ENCODE results near the gene GLCCI1.

Gene GLCCI1

DNA sequence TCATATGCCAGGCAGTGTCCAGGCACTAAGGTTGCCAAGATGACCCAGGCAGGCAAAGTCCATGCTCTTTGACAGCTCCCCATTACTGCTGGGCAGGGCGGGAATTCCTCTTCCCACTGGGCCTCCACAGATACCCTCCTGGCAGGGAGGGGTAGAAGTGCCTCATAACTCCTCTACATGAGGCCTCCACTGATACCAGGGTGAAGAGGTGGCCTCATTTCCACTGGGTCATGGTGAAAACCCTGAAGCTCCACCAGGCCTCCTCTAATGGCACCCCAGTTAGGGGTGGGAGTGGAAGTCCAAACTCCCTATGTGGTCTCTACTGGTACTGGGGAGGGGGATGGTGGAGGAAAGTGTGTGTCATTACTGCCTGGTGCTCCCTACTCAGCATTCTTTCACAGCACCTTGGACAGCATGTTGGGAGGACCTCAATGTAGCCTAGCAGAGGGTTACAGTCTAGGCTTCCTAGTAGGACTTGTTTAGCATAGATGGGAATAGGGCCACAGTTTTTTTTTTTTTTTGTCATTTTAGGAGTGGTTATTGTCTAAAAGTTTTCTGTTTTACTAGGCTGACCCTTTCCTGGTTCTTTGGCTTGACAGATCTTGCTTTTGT lies 34.6 kb upstream of the GLCCI1 start:
- H3K4me3 ChIP-seq (ENCODE audit: low read depth, low read length), result no peak overlapping the region
- no peak for TF ChIP-seq MYC (IDR thresholded peaks at IDR 0.05; ENCODE audit: low read depth, low read length)
- TF ChIP-seq, protein P1, sequence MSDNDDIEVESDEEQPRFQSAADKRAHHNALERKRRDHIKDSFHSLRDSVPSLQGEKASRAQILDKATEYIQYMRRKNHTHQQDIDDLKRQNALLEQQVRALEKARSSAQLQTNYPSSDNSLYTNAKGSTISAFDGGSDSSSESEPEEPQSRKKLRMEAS (IDR thresholded peaks at IDR 0.05; ENCODE audit: low read depth, low read length), result no peak
- TF ChIP-seq, protein P2, sequence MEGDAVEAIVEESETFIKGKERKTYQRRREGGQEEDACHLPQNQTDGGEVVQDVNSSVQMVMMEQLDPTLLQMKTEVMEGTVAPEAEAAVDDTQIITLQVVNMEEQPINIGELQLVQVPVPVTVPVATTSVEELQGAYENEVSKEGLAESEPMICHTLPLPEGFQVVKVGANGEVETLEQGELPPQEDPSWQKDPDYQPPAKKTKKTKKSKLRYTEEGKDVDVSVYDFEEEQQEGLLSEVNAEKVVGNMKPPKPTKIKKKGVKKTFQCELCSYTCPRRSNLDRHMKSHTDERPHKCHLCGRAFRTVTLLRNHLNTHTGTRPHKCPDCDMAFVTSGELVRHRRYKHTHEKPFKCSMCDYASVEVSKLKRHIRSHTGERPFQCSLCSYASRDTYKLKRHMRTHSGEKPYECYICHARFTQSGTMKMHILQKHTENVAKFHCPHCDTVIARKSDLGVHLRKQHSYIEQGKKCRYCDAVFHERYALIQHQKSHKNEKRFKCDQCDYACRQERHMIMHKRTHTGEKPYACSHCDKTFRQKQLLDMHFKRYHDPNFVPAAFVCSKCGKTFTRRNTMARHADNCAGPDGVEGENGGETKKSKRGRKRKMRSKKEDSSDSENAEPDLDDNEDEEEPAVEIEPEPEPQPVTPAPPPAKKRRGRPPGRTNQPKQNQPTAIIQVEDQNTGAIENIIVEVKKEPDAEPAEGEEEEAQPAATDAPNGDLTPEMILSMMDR (IDR thresholded peaks at IDR 0.05; ENCODE audit: low read depth, low read length), result no peak
- no peak for TF ChIP-seq POLR2A (IDR thresholded peaks at IDR 0.05; ENCODE audit: extremely low read depth, insufficient read length)
- DNase-seq (ENCODE audit: low read depth), result no peak

DNA sequence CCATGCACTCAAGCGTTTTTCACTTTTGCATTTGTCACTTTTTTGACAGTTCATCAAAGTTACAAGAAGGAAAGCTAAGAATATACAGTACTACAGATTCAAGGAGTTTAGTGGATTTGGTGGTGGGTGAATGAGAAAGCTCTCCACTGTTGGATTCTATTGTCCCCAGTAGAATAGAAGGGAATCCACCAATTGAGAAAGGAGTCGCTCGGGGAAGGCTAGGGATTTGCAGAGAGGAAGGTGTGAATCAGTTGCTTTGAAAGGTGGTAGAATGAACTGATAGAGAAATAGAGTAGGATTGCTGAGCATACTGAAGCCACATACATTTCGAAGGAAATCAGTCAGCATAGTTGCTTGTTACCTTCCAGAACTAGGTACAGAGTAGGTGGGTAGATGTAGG lies 33.7 kb upstream of the GLCCI1 start:
- no peak overlapping the region for H3K4me3 ChIP-seq (ENCODE audit: low read depth, low read length)
- DNase-seq (ENCODE audit: low read depth), result no peak
- TF ChIP-seq MYC (IDR thresholded peaks at IDR 0.05; ENCODE audit: low read depth, low read length), result no peak

DNA sequence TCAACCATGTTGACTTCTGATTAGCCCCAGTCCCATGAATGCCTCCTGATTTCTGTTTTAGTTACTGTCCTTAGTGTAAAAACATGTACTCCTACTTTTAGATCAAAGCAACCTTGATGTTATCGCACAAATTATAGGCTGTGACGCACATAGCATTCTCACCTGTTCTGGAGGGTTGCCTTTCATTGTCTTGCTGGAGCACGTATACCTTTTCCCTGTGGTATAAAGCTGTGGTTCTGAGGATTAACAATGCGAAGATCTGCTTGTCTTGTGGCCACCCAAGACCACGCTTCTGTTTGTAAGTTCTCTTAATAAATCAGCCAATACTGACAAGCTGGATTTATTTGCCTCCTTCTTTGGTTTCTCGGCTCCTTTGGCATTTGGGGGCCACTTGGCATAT lies 30.1 kb upstream of the GLCCI1 start:
- no peak for DNase-seq (ENCODE audit: low read depth)
- no peak overlapping the region for H3K4me3 ChIP-seq (ENCODE audit: low read depth, low read length)
- TF ChIP-seq, protein P2 (IDR thresholded peaks at IDR 0.05; ENCODE audit: low read depth, low read length), result no peak
- TF ChIP-seq POLR2A (IDR thresholded peaks at IDR 0.05; ENCODE audit: extremely low read depth, insufficient read length) (no peak), MYC (IDR thresholded peaks at IDR 0.05; ENCODE audit: low read depth, low read length) (no peak)
- TF ChIP-seq, protein P1 (IDR thresholded peaks at IDR 0.05; ENCODE audit: low read depth, low read length), result no peak

DNA sequence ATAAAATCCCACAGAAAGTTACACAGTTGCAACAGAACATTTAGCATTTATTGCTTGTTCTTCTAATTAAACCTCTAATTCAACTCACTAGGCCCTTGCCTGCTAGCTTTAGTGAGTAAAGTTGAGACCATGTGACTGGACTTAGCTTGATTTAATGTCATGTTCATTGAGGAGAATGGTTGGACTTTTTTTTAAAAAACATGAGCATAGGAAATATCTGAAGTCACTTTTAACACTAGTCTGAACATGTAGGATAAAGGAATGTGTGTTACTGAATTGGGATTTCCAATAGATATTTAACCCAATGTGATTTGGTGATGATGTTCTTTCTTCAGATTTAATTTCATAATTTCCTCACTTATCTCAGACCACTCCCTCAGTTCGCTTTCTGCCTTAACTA lies 24.6 kb upstream of the GLCCI1 start:
- no peak for DNase-seq (ENCODE audit: low read depth)
- TF ChIP-seq, protein P1 (IDR thresholded peaks at IDR 0.05; ENCODE audit: low read depth, low read length), result no peak
- TF ChIP-seq POLR2A (IDR thresholded peaks at IDR 0.05; ENCODE audit: extremely low read depth, insufficient read length) (no peak), MYC (IDR thresholded peaks at IDR 0.05; ENCODE audit: low read depth, low read length) (no peak)
- TF ChIP-seq, protein P2 (IDR thresholded peaks at IDR 0.05; ENCODE audit: low read depth, low read length), result no peak
- H3K4me3 ChIP-seq (ENCODE audit: low read depth, low read length), result no peak overlapping the region

DNA sequence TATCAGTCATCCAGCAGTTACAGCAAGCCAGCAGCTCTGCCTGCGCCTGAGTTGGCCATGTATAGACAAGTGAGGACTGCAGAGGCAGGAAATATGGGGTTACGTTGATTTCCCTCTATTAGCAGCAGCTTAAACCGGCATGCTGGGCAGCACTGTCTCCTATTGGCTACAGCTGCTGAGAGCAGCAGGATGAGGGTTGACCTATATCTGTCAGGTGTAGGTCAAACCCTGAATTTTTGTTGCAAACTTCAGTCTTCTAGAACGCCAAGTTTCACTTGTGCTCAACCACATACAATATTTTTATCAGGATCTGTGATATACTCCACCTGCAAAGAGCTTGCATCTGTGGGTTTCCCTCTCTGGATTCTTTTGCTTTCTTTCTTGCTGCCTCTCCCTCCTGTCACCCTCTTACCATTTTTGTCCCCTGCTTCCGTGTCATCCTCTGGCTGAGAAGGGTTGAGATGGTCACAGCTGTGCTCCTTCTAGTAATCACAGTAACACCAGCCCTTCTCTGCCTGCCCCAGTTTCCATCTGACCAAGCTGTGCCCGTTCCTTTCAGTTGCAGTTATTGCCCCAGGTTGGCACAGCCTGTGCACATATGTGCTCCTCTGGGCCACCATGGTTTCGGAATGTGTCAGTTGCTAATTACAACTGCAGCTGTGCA lies 23.8 kb upstream of the GLCCI1 start:
- no peak for TF ChIP-seq MYC (IDR thresholded peaks at IDR 0.05; ENCODE audit: low read depth, low read length)
- TF ChIP-seq, protein P2 (IDR thresholded peaks at IDR 0.05; ENCODE audit: low read depth, low read length), result no peak
- TF ChIP-seq, protein P1 (IDR thresholded peaks at IDR 0.05; ENCODE audit: low read depth, low read length), result no peak
- TF ChIP-seq POLR2A (IDR thresholded peaks at IDR 0.05; ENCODE audit: extremely low read depth, insufficient read length), result no peak
- DNase-seq (ENCODE audit: low read depth), result no peak
- H3K4me3 ChIP-seq (ENCODE audit: low read depth, low read length), result no peak overlapping the region

DNA sequence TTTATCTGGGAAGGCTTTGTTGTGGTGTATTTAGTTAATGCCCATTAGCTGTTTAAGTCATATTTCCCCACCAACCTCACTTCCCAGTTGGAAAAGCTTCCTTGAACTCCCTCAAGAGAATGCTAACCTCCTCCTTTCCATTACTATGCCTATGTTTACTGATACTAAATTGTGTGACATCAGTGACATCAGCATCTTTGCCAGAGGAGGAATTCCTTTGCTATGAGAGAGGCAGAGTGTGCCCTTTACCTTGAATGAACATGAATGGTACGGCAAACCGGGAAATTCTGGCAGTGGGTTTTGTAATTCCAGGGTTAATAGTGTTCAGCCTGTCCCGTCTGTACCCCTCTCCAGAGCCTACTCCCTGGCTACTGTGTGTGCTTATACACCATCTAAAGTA lies 22.1 kb upstream of the GLCCI1 start:
- no peak for TF ChIP-seq POLR2A (IDR thresholded peaks at IDR 0.05; ENCODE audit: extremely low read depth, insufficient read length)
- TF ChIP-seq, protein P2 (IDR thresholded peaks at IDR 0.05; ENCODE audit: low read depth, low read length), result no peak
- TF ChIP-seq, protein P1 (IDR thresholded peaks at IDR 0.05; ENCODE audit: low read depth, low read length), result no peak
- TF ChIP-seq MYC (IDR thresholded peaks at IDR 0.05; ENCODE audit: low read depth, low read length), result no peak
- DNase-seq (ENCODE audit: low read depth), result no peak
- no peak overlapping the region for H3K4me3 ChIP-seq (ENCODE audit: low read depth, low read length)
